ENCODE data around the gene HCFC1. TPM values are rescaled to one million over a fixed set of nuclear protein-coding genes. Genes with fewer than 3 reads are reported as not detected.

HCFC1 gene
- total RNA-seq, 1 experiment from 2014 or later, result 137 TPM

DNA sequence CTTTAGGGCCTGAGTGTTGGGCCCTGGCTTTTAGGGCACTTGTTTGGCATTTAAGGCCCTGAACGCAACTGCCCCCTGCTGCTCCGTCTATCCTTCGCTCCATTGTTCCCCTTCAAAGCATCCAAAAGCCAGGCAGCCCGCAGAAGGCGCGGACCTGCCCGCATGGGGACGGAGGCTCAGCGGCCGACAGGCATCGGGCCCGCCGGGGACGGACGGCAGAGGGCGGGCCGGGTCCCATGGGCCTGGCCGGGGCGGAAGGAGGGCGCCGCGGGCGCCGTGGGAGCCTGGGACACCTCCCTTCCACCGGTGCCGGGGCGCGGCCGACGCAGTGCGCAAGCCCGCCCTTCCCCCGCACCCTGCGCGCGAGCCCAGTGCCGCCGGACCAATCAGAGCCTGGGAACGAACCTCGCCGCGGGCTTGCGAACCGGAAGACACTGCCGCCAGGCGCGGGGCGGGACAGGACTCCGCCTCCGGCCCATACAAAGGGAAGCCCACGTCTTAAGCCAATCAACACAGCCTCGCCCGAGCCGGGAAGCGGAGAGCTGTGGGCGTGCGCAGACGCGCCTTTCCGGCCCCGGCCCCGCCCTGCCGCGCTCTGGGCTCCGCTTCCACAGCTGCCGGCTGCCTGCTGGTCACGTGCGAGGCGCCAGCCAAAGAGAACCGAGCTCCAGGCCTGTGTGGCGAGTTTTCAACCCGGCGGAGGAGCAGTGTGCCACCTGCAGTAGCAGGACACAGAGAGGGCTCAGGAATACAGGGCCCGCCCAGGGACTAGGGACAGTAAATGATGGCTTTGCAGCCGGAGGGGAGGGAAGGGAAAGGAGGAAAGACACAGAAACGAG lies 43.5 kb downstream of the HCFC1 start:
- peaks cover 20% of the 10 kb centered on the region for H3K4me1 ChIP-seq (ENCODE audit: insufficient read depth, low read length, poor library complexity, severe bottlenecking)
- peak overlapping the region; percentile 94 for H3K27ac ChIP-seq (ENCODE audit: low read depth, low read length, poor library complexity, severe bottlenecking)
- POLR2A ChIA-PET (ENCODE audit: low non-redundant PET), result interaction anchor here (0.5 kb wide), 1 partner anchor 171 kb away, joined by 3 read pairs; no protein-coding TSS in a partner anchor
- H3K36me3 ChIP-seq (ENCODE audit: insufficient read depth, low read length, poor library complexity, severe bottlenecking), result no peaks in the 10 kb centered on the region
- no peaks in the 10 kb centered on the region for H3K9me3 ChIP-seq (ENCODE audit: low read depth, low read length, poor library complexity, severe bottlenecking)
- BruUV-seq (replicated peaks), result no TSS peak
- H3K4me3 ChIP-seq (ENCODE audit: low read depth, low read length, poor library complexity, severe bottlenecking), result peak overlapping the region; percentile 58
- CTCF ChIA-PET, result interaction anchor here (1.0 to 1.5 kb wide), 2 partner anchors 19 to 446 kb away, joined by 3 to 8 read pairs; no protein-coding TSS in a partner anchor
- no peaks in the 10 kb centered on the region for H3K27me3 ChIP-seq (replicated peaks; ENCODE audit: insufficient read depth, low read depth, low read length, poor library complexity)
- TF ChIP-seq EZH2 (IDR thresholded peaks at IDR 0.05; ENCODE audit: borderline replicate concordance, low read depth, low read length, poor library complexity, severe bottlenecking), result no peak
- TF ChIP-seq, protein P1, sequence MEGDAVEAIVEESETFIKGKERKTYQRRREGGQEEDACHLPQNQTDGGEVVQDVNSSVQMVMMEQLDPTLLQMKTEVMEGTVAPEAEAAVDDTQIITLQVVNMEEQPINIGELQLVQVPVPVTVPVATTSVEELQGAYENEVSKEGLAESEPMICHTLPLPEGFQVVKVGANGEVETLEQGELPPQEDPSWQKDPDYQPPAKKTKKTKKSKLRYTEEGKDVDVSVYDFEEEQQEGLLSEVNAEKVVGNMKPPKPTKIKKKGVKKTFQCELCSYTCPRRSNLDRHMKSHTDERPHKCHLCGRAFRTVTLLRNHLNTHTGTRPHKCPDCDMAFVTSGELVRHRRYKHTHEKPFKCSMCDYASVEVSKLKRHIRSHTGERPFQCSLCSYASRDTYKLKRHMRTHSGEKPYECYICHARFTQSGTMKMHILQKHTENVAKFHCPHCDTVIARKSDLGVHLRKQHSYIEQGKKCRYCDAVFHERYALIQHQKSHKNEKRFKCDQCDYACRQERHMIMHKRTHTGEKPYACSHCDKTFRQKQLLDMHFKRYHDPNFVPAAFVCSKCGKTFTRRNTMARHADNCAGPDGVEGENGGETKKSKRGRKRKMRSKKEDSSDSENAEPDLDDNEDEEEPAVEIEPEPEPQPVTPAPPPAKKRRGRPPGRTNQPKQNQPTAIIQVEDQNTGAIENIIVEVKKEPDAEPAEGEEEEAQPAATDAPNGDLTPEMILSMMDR (conservative IDR thresholded peaks at IDR 0.05; ENCODE audit: low read depth, low read length), result no peak
- peak; percentile 99 for DNase-seq (ENCODE audit: low spot score)
- intact Hi-C loops (cut with micrococcal nuclease; ENCODE audit: unreplicated experiment), result loop anchor here (1.0 kb wide), 1 partner anchor 43 kb away; the partner anchor contains the start of gene HCFC1

DNA sequence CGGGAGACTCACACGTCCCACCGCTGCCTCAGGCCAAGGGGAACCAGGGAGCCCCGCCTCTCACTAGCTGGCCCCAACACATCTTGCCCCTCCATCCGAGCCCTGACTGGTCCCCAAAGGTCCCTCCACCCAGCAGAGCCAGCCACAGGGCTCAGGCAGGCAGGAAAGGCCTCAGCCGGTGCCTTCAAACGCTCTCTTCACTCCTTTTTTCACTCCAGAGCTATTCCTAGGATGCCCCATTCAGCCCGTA lies 44.0 kb downstream of the HCFC1 start:
- Histone ChIP-seq H3K4me1 (ENCODE audit: insufficient read depth, low read length, poor library complexity, severe bottlenecking) (peaks cover 20% of the 10 kb centered on the region), H3K27ac (ENCODE audit: low read depth, low read length, poor library complexity, severe bottlenecking) (peak overlapping the region; percentile 94), H3K4me3 (ENCODE audit: low read depth, low read length, poor library complexity, severe bottlenecking) (peak overlapping the region; percentile 58), H3K9me3 (ENCODE audit: low read depth, low read length, poor library complexity, severe bottlenecking) (no peaks in the 10 kb centered on the region), H3K27me3 (replicated peaks; ENCODE audit: insufficient read depth, low read depth, low read length, poor library complexity) (no peaks in the 10 kb centered on the region), H3K36me3 (ENCODE audit: insufficient read depth, low read length, poor library complexity, severe bottlenecking) (no peaks in the 10 kb centered on the region)
- DNase-seq (ENCODE audit: low spot score), result no peak
- ChIA-PET CTCF (interaction anchor here (1.0 kb wide), 1 partner anchor 446 kb away, joined by 3 read pairs; no protein-coding TSS in a partner anchor), POLR2A (ENCODE audit: low non-redundant PET) (no interaction called here)
- TSS peak; percentile 20 for BruUV-seq (replicated peaks)
- intact Hi-C loops (cut with micrococcal nuclease; ENCODE audit: unreplicated experiment), result no loop called here
- TF ChIP-seq, protein P1 (conservative IDR thresholded peaks at IDR 0.05; ENCODE audit: low read depth, low read length), result no peak
- TF ChIP-seq EZH2 (IDR thresholded peaks at IDR 0.05; ENCODE audit: borderline replicate concordance, low read depth, low read length, poor library complexity, severe bottlenecking), result no peak

GRCh38 chrX:153926858-153927671 lies 44.6 kb downstream of the HCFC1 start:
- POLR2A ChIA-PET (ENCODE audit: low non-redundant PET), result no interaction called here

More at GRCh38 chrX:153926858-153927671, 44.6 kb downstream of the HCFC1 start:
- no peaks in the 10 kb centered on the region for H3K36me3 ChIP-seq (ENCODE audit: insufficient read depth, low read length, poor library complexity, severe bottlenecking)
- peaks cover 20% of the 10 kb centered on the region for H3K4me1 ChIP-seq (ENCODE audit: insufficient read depth, low read length, poor library complexity, severe bottlenecking)
- H3K27ac ChIP-seq (ENCODE audit: low read depth, low read length, poor library complexity, severe bottlenecking), result peak overlapping the region; percentile 94
- no peaks in the 10 kb centered on the region for H3K27me3 ChIP-seq (replicated peaks; ENCODE audit: insufficient read depth, low read depth, low read length, poor library complexity)
- intact Hi-C loops (cut with micrococcal nuclease; ENCODE audit: unreplicated experiment), result no loop called here
- CTCF ChIA-PET, result interaction anchor here (1.0 kb wide), 1 partner anchor 447 kb away, joined by 3 read pairs; no protein-coding TSS in a partner anchor
- peak overlapping the region; percentile 58 for H3K4me3 ChIP-seq (ENCODE audit: low read depth, low read length, poor library complexity, severe bottlenecking)
- peak; percentile 86 for DNase-seq (ENCODE audit: low spot score)
- no peaks in the 10 kb centered on the region for H3K9me3 ChIP-seq (ENCODE audit: low read depth, low read length, poor library complexity, severe bottlenecking)
- no TSS peak for BruUV-seq (replicated peaks)
- TF ChIP-seq, protein P1 (conservative IDR thresholded peaks at IDR 0.05; ENCODE audit: low read depth, low read length), result no peak
- no peak for TF ChIP-seq EZH2 (IDR thresholded peaks at IDR 0.05; ENCODE audit: borderline replicate concordance, low read depth, low read length, poor library complexity, severe bottlenecking)
